GM21360 (cell line): ENCODE results near the gene PRAMEF10.
"Not testable (repeated sequence)": the region's sequence is repeated elsewhere in the genome, so short reads cannot be mapped to it uniquely, and the experiment has no call there.

ENCODE experiments used
- ATAC-seq: cut with Tn5 transposase; IDR thresholded peaks from one replicate; pipeline ENCODE4 v1.9.1; 2021; ENCODE audit warnings: mild to moderate bottlenecking, moderate library complexity; ENCODE audit not compliant: unreplicated experiment

PRAMEF10 gene, protein sequence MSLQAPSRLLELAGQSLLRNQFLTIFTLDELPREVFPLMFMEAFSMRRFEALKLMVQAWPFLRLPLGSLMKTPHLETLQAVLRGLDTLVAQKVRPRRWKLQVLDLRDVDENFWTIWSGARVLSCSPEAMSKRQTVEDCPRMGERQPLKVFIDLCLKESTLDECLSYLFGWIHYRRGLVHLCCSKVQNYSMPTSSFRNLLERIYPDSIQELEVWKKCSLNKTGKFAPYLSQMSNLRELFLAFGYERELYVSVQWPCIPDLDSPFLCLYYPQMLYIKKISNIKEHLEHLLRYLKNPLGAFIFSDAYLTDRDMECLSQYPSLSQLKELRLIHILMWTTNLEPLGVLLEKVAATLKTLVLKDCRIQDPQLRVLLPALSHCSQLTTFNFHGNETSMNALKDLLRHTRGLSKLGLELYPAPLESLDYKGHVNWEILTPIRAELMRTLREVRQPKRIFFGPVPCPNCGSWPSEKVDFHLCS

DNA sequence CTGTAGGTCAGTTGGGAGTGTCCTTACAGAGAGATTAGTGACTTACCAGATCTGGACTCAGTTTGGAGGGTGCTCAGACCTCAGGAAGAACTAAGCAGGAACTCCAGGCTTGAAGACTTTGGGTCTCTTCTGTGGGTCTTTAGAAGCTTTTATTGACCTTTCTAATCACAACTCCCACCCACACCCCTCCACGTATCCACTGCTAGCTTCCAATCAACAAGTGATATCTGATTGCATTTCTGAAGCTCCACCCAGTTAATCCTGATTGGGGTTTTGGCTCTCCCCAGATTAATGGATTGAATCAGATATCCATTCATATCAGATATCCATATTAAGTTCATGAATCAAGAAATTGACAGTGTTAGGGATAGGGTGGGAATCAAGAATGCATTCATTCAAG is at the start of gene PRAMEF10:
Gene PRAMEF10 (minus strand): TSS at position 101 of the 400 bp plus-strand sequence. CDS start 2,423 bp downstream, outside the sequence.
- not testable (repeated sequence) for ATAC-seq

DNA sequence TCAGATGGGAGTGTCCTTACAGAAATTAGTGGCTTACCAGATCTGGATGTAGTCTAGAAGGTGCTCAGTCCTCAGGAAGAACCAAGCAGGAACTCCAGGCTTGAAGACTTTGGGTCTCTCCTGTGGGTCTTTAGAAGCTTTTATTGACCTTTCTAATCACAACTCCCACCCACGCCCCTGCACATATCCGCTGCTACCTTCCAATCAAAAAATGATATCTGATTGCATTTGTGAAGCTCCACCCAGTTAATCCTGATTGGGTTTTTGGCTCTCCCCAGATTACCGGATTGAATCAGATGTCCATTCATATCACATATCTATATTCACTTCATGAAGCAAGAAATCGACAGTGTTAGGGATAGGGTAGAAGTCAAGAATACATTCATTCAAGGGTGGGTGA is 49.4 kb upstream of the PRAMEF10 start, which contains the start of gene PRAMEF6:
Gene PRAMEF6 (minus strand): TSS at position 101 of the 400 bp plus-strand sequence. CDS start 5,062 bp downstream, outside the sequence.
- ATAC-seq: not testable (repeated sequence)

DNA sequence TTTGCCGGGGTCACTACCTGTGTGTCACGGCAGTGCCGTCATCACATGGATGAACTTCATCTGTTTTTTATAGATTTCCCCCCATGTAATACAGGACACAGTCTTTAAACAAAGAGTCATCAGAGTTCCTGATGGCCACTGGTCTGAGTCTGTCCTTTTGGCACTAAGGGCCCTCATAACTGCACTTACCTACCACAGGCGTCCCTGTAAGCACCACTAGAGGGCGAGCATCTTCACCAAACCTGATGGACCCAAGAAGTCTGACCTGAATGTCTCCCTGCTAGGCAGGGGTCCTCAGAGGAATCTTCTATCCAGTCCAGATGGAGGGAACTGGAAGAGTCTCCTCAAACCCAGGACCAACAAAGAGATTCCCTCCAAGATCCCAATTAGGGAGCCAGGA is 26.3 kb upstream of the PRAMEF10 start:
- ATAC-seq: not testable (repeated sequence)

DNA sequence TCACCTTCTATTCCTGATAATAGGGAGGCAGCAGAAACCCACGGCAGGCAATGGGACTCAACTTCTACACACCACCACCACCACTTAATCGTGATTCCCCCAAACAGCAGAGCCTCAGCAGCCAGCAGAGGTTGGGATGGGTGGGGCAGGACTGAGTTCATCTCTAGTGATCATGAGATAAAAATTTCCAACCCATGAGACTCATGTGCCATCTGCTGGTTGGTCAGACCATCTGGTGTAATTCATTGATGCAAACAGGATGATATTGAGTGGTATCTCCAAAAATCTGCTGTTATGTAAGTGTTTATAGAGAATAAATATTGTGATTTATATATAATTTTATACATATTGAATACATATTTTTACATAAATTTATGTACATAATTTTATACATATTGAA is 23.7 kb upstream of the PRAMEF10 start:
- not testable (repeated sequence) for ATAC-seq

DNA sequence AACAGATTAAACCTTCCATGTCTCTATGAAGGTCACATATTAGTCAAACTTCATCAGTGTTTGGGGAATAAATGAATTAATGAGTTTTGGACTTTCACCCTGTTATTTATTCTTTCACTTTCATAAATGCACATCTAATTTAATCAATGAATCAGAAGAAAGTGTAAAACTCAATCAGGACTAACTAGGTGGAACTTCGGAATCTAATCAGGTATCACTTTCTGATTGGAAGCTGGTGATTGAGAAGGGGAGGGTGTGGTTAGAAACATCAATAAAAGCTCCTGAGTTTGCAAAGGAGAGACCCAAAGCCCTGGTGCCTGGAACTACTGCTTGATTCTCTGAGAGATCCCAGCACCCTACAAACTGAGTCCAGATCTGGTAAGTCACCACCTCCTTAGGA is 18.2 kb upstream of the PRAMEF10 start, which contains the start of gene PRAMEF7:
Gene PRAMEF7 (plus strand): TSS at position 301 of the 400 bp plus-strand sequence. CDS start 1,083 bp downstream, outside the sequence.
- ATAC-seq: not testable (repeated sequence)

DNA sequence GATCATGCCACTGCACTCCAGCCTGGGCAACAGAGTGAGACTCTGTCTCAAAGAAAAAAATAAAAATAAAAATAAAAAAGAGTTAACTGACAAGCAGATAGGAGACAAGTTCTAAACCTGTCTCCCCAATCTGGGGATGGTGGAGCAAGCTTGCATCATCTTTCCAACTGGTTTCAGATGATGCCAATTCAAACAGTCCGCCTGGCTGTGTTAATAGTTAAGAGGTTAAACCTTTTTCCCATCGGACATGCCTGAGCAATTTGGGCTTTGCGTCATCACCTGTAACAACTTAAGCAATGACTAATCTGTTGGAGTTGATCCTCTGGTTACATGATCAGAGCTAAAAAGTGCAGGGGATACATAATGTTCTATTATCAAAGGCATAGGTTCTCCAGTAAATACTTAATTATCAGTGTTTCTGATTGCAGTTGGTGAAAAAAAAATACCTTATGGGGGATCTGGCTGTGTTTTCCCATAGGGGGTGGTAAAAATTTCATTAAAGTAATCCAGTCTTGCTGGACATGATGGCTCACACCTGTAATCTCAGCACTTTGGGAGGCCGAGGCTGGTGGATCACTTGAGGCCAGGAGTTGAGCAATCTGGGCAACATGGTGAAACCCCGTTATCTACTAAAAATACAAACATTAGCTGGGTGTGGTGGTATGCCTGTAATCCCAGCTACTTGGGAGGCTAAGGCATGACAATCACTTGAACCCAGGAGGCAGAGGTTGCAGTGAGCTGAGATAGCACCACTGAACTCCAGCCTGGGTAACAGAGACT is 5.9 kb upstream of the PRAMEF10 start:
- ATAC-seq: not testable (repeated sequence)

DNA sequence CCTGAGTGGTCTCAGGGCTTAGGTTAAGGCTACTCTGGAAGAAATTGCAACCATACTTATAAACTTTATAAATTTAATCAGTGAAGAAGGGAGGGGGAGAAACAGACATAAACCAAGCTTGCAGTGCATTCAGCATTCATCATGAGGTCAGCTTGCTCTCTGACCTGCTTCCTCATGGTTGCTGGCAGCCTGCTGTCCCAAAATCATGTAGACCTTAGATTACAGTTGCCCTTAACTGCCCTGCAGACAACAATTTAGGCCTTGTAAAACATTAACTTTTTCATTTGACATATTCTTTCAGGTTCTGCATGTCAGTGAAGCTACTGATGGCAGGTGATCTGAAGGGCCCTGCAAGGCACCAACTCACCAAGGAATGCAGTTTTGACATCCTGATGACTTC is 1.1 kb upstream of the PRAMEF10 start:
- ATAC-seq: not testable (repeated sequence)

DNA sequence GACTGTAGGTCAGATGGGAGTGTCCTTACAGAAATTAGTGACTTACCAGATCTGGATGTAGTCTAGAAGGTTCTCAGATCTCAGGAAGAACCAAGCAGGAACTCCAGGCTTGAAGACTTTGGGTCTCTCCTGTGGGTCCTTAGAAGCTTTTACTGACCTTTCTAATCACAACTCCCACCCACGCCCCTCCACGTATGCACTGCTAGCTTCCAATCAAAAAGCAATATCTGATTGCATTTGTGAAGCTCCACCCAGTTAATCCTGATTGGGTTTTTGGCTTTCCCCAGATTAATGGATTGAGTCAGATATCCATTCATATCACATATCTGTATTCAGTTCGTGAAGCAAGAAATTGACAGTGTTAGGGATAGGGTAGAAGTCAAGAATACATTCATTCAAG is 12.0 kb downstream of the PRAMEF10 start, which contains the start of gene PRAMEF4:
Gene PRAMEF4 (minus strand): TSS at position 101 of the 400 bp plus-strand sequence. CDS start 2,807 bp downstream, outside the sequence.
- ATAC-seq: not testable (repeated sequence)

DNA sequence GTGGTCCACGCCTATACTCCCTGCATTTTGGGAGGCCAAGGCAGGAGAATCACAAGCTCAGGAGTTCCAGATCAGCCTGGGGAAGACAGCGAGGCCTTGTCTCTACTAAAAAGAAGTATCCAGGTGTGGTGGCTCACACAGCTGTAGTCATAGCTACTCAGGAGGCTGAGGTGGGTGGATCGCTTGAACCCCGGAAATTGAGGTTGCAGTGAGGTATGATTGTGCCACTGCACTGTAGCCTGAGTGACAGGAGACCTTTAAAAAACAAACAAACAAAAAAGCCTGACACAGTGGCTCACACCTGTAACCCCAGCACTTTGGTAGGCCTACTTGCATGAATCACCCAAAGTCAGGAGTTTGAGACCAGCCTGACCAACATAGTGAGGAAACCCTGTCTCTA is 19.6 kb downstream of the PRAMEF10 start:
- ATAC-seq: not testable (repeated sequence)

DNA sequence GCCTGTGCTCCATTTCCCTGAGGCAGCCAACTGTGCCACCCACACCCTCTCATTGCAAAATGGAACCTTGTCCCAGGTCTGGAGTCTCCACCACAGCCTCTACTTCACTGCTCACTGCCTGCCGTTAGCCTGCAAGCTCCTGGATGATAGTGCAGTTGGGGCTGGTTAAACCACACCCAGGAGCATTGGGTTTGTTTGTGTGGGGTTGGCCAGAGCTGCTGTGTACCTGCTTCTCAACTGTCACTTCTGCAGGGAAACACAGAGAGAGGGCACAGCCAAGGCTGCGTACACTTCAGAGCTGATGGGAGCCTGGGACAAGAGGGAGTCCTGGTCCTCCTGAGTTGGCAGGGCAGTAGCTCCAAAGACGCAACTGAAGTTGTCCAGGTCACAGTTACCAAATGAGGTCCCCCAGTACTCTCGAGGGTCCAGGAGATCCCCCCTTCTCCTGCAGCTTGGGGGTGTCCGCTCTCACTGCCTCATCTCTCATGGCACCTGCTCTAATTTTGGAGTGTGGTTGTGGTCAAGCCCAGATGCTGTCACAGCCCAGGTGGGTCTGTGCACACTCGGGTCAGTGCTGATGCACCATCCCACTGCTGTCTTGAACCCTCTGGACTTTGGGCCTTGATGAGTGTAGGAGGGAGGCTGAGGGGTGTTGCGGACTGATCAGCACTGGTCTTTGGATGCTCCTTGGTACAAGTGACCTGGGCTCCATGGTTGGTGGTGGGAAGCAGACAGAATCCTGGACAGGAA is 34.8 kb downstream of the PRAMEF10 start:
- not testable (repeated sequence) for ATAC-seq

DNA sequence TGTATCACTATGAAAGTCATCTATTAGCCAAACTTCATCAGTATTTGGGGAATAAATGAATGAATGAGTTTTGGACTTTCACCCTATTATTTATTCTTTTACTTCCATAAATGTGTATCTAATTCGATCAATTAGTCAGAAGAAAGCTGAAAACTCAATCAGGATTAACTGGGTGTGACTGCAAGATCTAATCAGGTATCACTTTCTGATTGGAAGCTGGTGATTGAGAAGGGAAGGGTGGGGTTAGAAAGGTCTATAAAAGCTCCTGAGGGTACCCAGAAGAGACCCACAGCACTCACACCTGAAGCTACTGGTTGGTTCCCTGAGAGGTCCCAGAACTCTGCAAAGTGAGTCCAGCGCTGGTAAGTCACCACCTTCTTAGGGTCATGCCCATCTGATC is 41.3 kb downstream of the PRAMEF10 start, which contains the start of gene PRAMEF2:
Gene PRAMEF2 (plus strand): TSS at position 301 of the 400 bp plus-strand sequence. CDS start 1,924 bp downstream, outside the sequence.
- ATAC-seq: not testable (repeated sequence)

DNA sequence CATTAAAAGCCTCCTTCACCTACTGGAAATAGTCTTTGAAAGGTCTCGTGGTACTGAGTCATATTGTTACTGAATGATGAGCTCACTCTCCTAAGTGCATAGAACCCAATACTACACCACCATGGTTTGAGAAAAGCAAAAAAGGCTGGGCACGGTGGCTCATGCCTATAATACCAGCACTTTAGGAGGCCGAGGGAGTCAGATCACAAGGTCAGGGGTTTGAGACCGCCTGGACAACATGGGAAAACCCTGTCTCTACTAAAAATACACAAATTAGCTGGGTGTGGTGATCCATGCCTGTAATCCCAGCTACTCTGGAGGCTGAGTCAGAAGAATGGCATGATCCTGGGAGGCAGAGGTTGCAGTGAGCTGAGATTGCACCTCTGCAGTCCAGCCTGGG is 46.3 kb downstream of the PRAMEF10 start:
- ATAC-seq: no peak

DNA sequence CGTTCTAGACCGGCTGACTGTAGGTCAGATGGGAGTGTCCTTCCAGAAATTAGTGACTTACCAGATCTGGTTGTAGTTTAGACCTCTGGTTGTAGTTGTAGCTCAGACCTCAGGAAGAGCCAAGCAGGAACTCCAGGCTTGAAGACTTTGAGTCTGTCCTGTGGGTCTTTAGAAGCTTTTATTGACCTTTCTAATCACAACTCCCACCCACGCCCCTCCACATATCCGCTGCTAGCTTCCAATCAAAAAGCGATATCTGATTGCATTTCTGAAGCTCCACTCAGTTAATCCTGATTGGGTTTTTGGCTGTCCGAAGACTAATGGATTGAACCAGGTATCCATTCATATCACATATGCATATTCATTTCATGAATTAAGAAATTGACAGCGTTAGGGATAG is 49.5 kb downstream of the PRAMEF10 start, which contains the start of gene HNRNPCL1:
Gene HNRNPCL1 (minus strand): TSS at position 101 of the 400 bp plus-strand sequence. CDS start 431 bp downstream, outside the sequence.
- ATAC-seq: not testable (repeated sequence)
